GM12875 (cell line): ENCODE results near the gene PCCA.
"Not testable (repeated sequence)": the region's sequence is repeated elsewhere in the genome, so short reads cannot be mapped to it uniquely, and the experiment has no call there.

Source experiments
- H3K4me3 ChIP-seq: one replicate; pipeline ENCODE4 v1.5.1; 2011; ENCODE audit warnings: low read depth, low read length, control low read depth
- TF ChIP-seq, protein P1 (sequence below): IDR thresholded peaks from 2 replicates; pipeline ENCODE4 v1.5.1; 2011; ENCODE audit warnings: low read depth, mild to moderate bottlenecking, control low read depth, inconsistent platforms, low read length, moderate library complexity, borderline replicate concordance; ENCODE audit not compliant: insufficient read depth

Gene PCCA

DNA sequence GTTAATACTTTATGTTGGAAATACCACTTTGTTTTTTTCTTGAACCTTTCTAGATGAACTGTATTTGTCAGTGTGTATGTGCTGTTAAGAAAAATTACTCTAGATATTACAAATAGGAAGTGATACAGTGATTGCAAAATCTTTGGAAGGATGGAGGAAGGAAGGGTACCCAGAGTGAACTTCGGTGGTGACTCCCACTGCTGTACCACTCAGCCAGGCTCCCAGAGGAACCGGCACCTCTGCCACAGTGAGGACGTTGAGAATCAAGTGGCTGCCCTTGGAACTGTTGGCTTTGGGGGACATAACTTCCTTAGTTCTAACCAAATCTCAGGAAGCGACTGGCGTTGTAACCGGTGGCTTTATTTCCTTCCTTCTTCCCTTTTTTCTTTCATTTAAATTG is 184.7 kb downstream of the PCCA start:
- H3K4me3 ChIP-seq, result no peak overlapping the region
- TF ChIP-seq, protein P1, sequence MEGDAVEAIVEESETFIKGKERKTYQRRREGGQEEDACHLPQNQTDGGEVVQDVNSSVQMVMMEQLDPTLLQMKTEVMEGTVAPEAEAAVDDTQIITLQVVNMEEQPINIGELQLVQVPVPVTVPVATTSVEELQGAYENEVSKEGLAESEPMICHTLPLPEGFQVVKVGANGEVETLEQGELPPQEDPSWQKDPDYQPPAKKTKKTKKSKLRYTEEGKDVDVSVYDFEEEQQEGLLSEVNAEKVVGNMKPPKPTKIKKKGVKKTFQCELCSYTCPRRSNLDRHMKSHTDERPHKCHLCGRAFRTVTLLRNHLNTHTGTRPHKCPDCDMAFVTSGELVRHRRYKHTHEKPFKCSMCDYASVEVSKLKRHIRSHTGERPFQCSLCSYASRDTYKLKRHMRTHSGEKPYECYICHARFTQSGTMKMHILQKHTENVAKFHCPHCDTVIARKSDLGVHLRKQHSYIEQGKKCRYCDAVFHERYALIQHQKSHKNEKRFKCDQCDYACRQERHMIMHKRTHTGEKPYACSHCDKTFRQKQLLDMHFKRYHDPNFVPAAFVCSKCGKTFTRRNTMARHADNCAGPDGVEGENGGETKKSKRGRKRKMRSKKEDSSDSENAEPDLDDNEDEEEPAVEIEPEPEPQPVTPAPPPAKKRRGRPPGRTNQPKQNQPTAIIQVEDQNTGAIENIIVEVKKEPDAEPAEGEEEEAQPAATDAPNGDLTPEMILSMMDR, result no peak

DNA sequence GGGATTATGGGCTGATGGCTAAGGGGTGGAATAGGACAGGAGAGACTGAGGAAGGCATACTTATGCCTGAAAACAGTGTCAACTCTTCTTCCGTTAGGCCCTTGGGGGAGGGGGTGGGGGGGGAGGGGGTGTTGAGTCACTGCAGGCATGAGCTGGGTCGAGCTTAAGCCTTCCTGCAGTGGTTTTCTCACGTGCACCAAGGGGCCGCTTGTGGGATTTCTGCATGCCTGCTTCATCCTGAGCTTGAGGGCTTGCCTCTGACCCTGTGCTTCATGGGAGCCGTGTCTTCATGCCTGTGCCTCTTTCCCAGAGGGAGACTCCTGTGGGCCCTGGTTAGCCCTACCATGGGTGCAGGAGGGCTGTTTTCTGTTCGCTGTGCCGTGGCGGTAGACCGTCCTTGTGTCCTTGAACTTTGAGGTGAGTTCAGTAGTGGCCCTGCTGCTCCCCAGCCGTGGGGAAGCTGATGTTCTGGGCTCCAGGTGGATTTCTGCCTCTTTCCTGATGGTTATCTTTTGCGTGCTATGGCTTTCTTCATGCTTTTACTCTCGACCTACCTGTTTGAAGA is 186.1 kb downstream of the PCCA start:
- no peak overlapping the region for H3K4me3 ChIP-seq
- TF ChIP-seq, protein P1, result no peak

DNA sequence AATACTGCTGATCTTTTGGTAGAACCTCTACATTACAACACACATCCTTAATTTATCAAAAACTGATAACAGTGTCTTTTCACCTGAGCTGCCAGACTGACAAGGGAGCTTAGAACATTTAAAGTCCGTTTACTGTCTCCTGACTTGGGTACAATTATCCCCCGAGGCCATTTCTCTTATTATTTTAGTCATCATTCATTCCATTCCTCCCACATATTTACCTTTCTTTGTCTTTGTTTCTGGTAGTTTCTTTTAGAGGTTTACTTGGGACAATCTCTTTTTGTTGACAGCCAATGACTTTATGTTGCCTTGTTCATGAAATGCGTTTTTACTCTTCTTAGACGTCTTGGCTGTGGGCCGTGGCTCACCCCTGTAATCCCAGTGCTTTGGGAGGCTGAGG is 186.9 kb downstream of the PCCA start:
- H3K4me3 ChIP-seq, result no peak overlapping the region
- TF ChIP-seq, protein P1, result no peak

DNA sequence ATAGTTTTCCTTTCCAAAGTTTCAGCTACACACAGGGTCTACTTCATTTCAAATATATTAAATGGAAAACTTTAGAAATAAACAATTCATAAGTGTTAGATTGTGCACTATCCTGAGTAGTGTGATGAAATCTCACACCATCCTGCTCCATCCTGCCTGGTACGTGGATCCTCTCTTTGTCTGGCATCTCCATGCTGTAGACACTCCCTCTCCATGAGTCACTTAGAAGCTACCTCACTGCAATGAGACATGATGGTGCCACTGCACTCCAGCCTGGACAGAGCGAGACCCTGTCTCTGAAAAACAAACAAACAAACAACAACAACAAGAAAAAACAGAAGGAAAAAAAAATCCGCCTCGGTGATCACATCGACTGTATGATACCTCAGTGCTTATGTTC is 191.8 kb downstream of the PCCA start:
- TF ChIP-seq, protein P1, result no peak
- no peak overlapping the region for H3K4me3 ChIP-seq

DNA sequence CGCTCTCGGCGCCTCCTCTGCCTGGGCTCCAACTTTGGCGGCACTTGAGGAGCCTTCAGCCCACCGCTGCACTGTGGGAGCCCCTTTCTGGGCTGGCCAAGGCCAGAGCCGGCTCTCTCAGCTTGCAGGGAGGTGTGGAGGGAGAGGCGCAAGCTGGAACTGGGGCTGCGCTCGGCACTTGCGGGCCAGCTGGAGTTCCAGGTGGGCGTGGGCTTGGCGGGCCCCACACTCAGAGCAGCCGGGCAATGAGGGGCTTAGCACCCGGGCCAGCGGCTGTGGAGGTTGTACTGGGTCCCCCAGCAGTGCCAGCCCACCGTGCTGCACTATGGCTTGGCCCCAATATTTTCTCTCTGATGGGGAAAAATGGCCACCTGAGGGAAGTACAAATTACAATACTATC is 193.4 kb downstream of the PCCA start:
- not testable (repeated sequence) for H3K4me3 ChIP-seq

DNA sequence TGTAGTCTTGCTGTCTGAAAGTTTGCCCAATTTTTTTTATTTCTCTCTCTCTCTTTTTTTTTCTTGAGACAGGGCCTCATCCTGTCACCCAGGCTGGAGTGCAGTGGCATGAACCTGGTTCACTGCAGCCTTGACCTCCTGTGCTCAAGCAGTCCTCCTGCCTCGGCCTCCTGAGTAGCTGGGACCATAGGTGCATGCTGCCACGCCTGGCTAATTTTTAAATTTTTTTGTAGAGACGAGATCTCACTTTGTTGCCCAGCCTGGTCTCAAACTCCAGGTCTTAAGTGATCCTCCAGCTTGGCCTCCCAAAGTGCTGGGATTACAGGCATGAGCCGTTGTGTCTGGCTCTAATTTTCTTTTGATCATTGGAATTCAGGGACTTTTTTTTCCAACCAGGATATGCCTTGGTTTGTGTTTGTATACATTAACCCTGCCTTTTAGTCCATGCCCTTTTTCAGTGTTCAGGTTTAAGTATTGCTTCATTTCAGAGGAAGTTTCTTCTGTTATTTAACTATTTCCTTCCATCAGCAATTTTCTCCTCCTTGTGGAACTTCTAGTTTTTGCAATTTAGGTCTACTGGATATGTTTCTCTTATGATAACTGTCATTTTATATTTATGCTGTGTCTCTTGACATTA is 201.4 kb downstream of the PCCA start:
- TF ChIP-seq, protein P1, result no peak
- H3K4me3 ChIP-seq, result no peak overlapping the region

DNA sequence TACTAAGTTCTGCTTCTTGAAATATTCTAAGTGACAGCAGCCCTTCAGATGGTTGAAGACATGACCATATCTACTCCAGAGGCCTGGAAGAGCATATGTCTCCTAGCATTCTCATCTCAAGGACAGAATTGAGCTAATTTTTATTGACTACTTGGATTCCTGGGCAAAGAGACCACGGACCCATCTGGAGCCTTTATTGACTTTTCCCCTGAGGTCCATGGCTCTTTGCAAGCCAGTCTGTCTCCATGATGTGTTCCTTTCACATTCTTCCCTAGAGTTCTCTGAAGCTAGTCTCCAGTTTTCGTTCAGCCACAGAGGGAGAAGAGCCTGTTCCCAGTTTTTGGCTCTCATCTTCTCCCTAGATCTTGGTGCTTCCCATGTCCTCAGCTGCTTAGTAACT is 202.7 kb downstream of the PCCA start:
- TF ChIP-seq, protein P1, result no peak
- H3K4me3 ChIP-seq, result no peak overlapping the region
